Measurements from ENCODE around the gene PRKAR1A.

Gene PRKAR1A

GRCh38 chr17:68539548-68540467 is 27.6 kb downstream of the PRKAR1A start:
- no peak for DNase-seq (ENCODE audit: extremely low read depth in 1 of 2, low read depth in 1 of 2)

GRCh38 chr17:68540981-68541380 is 28.8 kb downstream of the PRKAR1A start:
- DNase-seq (ENCODE audit: extremely low read depth in 1 of 2, low read depth in 1 of 2) = no peak

GRCh38 chr17:68541816-68542215 is 29.6 kb downstream of the PRKAR1A start:
- DNase-seq (ENCODE audit: extremely low read depth in 1 of 2, low read depth in 1 of 2) = no peak

- DNase-seq (ENCODE audit: extremely low read depth in 1 of 2, low read depth in 1 of 2) = no peak
Observed at GRCh38 chr17:68542698-68543463, 30.7 kb downstream of the PRKAR1A start.

GRCh38 chr17:68544111-68544915 is 32.1 kb downstream of the PRKAR1A start:
- no peak for DNase-seq (ENCODE audit: extremely low read depth in 1 of 2, low read depth in 1 of 2)

GRCh38 chr17:68556551-68556950 is 44.3 kb downstream of the PRKAR1A start:
- no peak for DNase-seq (ENCODE audit: extremely low read depth in 1 of 2, low read depth in 1 of 2)

GRCh38 chr17:68559316-68559715 is 47.1 kb downstream of the PRKAR1A start:
- DNase-seq (ENCODE audit: extremely low read depth in 1 of 2, low read depth in 1 of 2) = no peak

GRCh38 chr17:68560966-68561720 is 48.9 kb downstream of the PRKAR1A start:
- no peak for DNase-seq (ENCODE audit: extremely low read depth in 1 of 2, low read depth in 1 of 2)

- no peak for DNase-seq (ENCODE audit: extremely low read depth in 1 of 2, low read depth in 1 of 2)
Observed at GRCh38 chr17:68562736-68563135, 50.5 kb downstream of the PRKAR1A start.

- no peak for DNase-seq (ENCODE audit: extremely low read depth in 1 of 2, low read depth in 1 of 2)
Observed at GRCh38 chr17:68564415-68565111, 52.3 kb downstream of the PRKAR1A start.

GRCh38 chr17:68565661-68566441 is 53.6 kb downstream of the PRKAR1A start:
- no peak for DNase-seq (ENCODE audit: extremely low read depth in 1 of 2, low read depth in 1 of 2)

- DNase-seq (ENCODE audit: extremely low read depth in 1 of 2, low read depth in 1 of 2) = no peak
Observed at GRCh38 chr17:68566442-68566738, 54.2 kb downstream of the PRKAR1A start.

GRCh38 chr17:68567035-68567434 is 54.8 kb downstream of the PRKAR1A start:
- DNase-seq (ENCODE audit: extremely low read depth in 1 of 2, low read depth in 1 of 2) = no peak

GRCh38 chr17:68567581-68567980 is 55.4 kb downstream of the PRKAR1A start:
- DNase-seq (ENCODE audit: extremely low read depth in 1 of 2, low read depth in 1 of 2) = no peak

- DNase-seq (ENCODE audit: extremely low read depth in 1 of 2, low read depth in 1 of 2) = no peak
Observed at GRCh38 chr17:68568581-68568980, 56.4 kb downstream of the PRKAR1A start.

- no peak for DNase-seq (ENCODE audit: extremely low read depth in 1 of 2, low read depth in 1 of 2)
Observed at GRCh38 chr17:68569346-68569745, 57.1 kb downstream of the PRKAR1A start.

- no peak for DNase-seq (ENCODE audit: extremely low read depth in 1 of 2, low read depth in 1 of 2)
Observed at GRCh38 chr17:68570526-68570925, 58.3 kb downstream of the PRKAR1A start.

- no peak for DNase-seq (ENCODE audit: extremely low read depth in 1 of 2, low read depth in 1 of 2)
Observed at GRCh38 chr17:68572138-68572842, 60.1 kb downstream of the PRKAR1A start.

- DNase-seq (ENCODE audit: extremely low read depth in 1 of 2, low read depth in 1 of 2) = no peak
Observed at GRCh38 chr17:68573338-68573737, 61.1 kb downstream of the PRKAR1A start.

Measured in stimulated activated CD8-positive, alpha-beta memory T cell treated with anti-CD3 and anti-CD28 coated beads, Interleukin-7, amount 100 ng/mL, for 48 hours (primary cell).